Ishikawa (cell line): ENCODE results near the gene TXLNB.

Experiments used
- CEBPB ChIP-seq: IDR thresholded peaks from 2 replicates; pipeline ENCODE4 v1.6.1; 2012
- CREB1 ChIP-seq: IDR thresholded peaks from 2 replicates; pipeline ENCODE4 v1.6.1; 2012; ENCODE audit warnings: low read depth
- EGR1 ChIP-seq: IDR thresholded peaks from 2 replicates; pipeline ENCODE4 v1.6.1; 2012
- EP300 ChIP-seq: IDR thresholded peaks from 2 replicates; pipeline ENCODE4 v1.6.1; 2012; ENCODE audit warnings: borderline replicate concordance
- FOXM1 ChIP-seq: IDR thresholded peaks from 2 replicates; pipeline ENCODE4 v1.6.1; 2012; ENCODE audit warnings: low read depth, borderline replicate concordance
- MAX ChIP-seq: IDR thresholded peaks from 2 replicates; pipeline ENCODE4 v1.6.1; 2012
- NFIC ChIP-seq: IDR thresholded peaks from 2 replicates; pipeline ENCODE4 v1.6.1; 2012
- RAD21 ChIP-seq: IDR thresholded peaks from 2 replicates; pipeline ENCODE4 v1.6.1; 2012; ENCODE audit warnings: low read depth
- REST ChIP-seq: IDR thresholded peaks from 2 replicates; pipeline ENCODE4 v1.6.1; 2012; ENCODE audit warnings: low read depth, mild to moderate bottlenecking
- TAF1 ChIP-seq: IDR thresholded peaks from 2 replicates; pipeline ENCODE4 v1.6.1; 2012; ENCODE audit warnings: low read depth, mild to moderate bottlenecking
- TCF12 ChIP-seq: IDR thresholded peaks from 2 replicates; pipeline ENCODE4 v1.6.1; 2012; ENCODE audit warnings: low read depth
- TEAD4 ChIP-seq: IDR thresholded peaks from 2 replicates; pipeline ENCODE4 v1.6.1; 2012
- USF1 ChIP-seq: IDR thresholded peaks from 2 replicates; pipeline ENCODE4 v1.6.1; 2012
- YY1 ChIP-seq: IDR thresholded peaks from 2 replicates; pipeline ENCODE4 v1.6.1; 2012; ENCODE audit warnings: low read depth
- ZBTB7A ChIP-seq: IDR thresholded peaks from 2 replicates; pipeline ENCODE4 v1.6.1; 2012; ENCODE audit warnings: low read depth

The TXLNB gene

GRCh38 chr6:139330826-139331500 is 39.2 kb upstream of the TXLNB start:
- no peak for TF ChIP-seq TCF12

GRCh38 chr6:139330306-139330705 is 38.5 kb upstream of the TXLNB start:
- TF ChIP-seq REST (no peak), YY1 (no peak), CEBPB (no peak), USF1 (no peak), FOXM1 (no peak), NFIC (no peak), EP300 (no peak), EGR1 (no peak), ZBTB7A (no peak)

- TF ChIP-seq TCF12 (no peak), MAX (no peak), EP300 (no peak), YY1 (no peak), FOXM1 (no peak), ZBTB7A (no peak), EGR1 (no peak), TEAD4 (no peak), REST (no peak)
These were observed 37.4 kb upstream of the TXLNB start for GRCh38 chr6:139329224-139329623.

GRCh38 chr6:139327038-139327437 is 35.2 kb upstream of the TXLNB start:
- TF ChIP-seq REST (no peak), RAD21 (no peak), CREB1 (no peak), TEAD4 (no peak), MAX (no peak), EGR1 (no peak), TAF1 (no peak), CEBPB (no peak), NFIC (no peak)

GRCh38 chr6:139325686-139326085 is 33.9 kb upstream of the TXLNB start:
- TF ChIP-seq EGR1 (no peak), CEBPB (no peak), FOXM1 (no peak), REST (no peak), TAF1 (no peak)
